HG03025 (cell line): ENCODE data around the gene LSM5.
"Not testable (repeated sequence)": the region's sequence is repeated elsewhere in the genome, so short reads cannot be mapped to it uniquely, and the experiment has no call there.

Experiments
- ATAC-seq: cut with Tn5 transposase; IDR thresholded peaks from one replicate; pipeline ENCODE4 v1.9.1; 2021; ENCODE audit warnings: mild to moderate bottlenecking, moderate library complexity; ENCODE audit not compliant: unreplicated experiment, low FRiP score

The LSM5 gene

DNA sequence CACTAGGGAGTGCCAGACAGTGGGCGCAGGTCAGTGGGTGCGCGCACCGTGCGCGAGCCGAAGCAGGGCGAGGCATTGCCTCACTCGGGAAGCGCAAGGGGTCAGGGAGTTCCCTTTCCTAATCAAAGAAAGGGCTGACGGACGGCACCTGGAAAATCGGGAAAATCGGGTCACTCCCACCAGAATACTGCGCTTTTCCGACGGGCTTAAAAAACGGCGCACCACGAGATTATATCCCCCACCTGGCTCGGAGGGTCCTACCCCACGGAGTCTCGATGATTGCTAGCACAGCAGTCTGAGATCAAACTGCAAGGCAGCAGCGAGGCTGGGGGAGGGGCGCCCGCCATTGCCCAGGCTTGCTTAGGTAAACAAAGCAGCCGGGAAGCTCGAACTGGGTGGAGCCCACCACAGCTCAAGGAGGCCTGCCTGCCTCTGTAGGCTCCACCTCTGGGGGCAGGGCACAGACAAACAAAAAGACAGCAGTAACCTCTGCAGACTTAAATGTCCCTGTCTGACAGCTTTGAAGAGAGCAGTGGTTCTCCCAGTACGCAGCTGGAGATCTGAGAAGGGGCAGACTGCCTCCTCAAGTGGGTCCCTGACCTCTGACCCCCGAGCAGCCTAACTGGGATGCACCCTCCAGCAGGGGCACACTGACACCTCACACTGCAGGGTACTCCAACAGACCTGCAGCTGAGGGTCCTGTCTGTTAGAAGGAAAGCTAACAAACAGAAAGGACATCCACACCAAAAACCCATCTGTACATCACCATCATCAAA is 25.4 kb downstream of the LSM5 start:
- not testable (repeated sequence) for ATAC-seq

DNA sequence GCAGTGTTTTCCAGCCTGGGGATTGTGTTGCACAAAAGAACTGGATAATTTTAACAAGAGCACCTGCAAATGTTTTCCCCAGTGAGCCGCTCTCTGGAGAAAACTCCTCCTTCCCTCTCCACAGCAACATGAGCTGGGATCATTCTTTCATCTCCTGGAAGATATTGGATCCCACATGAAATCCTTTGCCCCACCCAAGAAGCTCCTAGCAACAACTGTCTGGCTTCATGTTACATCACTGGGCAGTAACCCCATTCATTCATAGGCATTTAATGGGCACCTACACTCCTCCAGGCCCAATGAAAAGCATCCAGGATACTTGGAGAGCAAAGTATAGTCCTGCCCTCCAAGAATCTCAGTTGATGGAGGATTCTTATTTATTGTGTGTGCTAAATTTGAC is 27.2 kb downstream of the LSM5 start:
- ATAC-seq = no peak

DNA sequence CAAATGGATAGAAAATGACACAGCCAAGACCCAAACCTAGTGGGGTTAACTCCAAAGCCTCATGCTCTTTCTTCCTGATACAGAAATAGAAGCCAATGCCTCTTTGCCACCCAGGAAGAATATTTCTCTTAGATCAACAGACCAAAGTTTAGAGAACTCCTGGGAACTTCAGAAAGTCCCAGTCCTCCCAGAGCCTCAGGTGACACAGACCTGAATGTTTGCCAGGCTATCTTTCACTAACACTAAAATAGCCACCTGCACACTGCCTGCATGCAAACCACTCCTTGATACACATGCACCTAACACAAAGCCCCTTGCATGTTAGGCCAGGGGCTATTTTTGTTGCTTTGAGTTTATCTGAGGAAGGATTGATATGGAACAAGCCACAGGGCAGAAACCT is 27.7 kb downstream of the LSM5 start:
- ATAC-seq = no peak

DNA sequence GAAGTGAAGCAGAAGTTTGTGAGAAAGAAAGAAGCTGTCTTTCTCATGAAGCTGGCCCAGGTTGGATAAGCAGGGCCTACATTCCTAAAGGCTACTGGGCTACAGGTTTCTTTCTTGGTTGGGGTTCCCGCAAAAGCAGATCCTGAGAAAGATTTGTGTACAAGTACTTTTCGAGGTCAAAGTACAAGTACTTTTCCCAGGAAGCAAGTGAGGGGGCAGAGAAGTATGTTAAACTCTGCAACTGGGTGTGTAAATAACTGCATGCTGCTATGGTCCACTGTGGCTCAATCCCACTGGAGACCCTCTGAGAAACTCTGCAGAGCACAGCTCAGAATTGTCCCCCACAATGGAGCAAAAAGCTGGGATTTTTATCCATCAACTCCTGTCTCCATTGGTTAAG is 28.7 kb downstream of the LSM5 start:
- no peak for ATAC-seq

DNA sequence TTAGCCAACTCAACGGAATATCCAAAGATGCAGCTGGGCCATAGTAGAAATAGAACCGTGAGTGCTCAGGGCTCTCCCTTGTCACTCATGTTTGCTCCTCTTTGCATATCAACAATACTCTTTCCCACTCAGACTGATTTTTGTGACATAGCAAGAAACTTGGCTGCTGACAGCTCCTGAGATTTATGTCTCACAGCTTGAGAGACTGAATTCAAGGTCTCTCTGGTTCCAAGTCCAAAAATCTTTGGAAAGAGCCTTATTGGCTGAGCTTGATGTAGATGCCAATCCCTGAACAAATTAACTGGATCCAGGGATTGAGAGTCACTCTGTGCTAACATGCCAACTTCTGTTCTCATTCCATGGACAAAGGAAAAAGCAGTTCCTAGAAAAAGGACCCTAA is 30.4 kb downstream of the LSM5 start:
- no peak for ATAC-seq

GRCh38 chr7:32458025-32458424 is 32.2 kb downstream of the LSM5 start:
- ATAC-seq = no peak

- no peak for ATAC-seq
Observed at GRCh38 chr7:32453341-32454011, 36.7 kb downstream of the LSM5 start.

DNA sequence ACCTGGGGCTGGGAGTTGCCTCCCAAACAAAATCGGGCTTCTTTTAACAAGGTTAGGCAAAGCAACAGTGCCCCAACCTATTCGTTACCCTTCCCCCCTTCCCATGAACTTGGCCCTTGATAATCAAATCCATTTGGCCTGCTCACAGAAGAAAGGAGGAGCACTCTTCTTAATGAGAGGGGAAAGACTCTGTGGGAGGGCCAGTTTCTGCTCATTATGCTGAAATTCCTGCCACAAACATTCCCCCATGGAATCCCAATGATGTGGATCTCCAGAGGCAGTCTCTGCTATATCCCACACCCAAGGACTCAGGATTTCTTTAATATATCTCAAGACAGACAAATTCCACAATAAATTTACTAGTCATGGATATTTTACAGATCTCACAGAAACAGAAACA is 43.0 kb downstream of the LSM5 start:
- ATAC-seq = no peak

DNA sequence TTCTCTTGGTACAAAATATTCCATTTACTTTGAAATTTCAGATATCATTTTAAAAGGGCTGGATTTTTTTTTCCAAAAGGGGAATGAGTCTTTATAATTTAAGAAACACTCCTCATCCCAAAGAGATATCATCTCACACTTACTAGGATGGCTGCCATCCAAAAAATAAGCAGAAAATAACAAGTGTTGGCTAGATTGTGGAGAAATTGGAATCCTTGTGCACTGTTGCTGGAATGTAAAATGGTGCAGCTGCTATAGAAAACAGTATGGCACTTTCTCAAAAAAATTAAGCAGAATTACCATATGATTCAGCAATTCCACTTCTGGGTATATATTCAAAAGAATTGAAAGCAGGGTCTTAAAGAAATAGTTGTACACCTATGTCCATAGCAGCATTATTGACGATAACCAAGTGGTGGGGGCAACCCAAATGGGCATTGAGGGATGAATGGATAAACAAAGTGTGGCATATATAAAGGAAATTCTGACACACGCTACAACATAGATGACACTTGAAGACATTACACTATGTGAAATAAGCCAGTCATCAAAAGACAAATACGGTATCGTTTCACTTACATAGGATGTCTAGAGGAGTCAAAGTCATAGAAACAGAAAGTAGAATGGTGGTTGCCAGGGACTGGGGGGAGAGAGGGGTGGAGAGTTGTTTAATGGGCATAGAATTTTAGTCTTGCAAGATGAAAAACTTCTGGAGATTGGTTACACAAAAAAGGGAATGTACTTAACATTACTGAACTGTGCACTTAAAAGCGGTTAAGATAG is 53.8 kb downstream of the LSM5 start:
- no peak for ATAC-seq
